ENCODE data around the gene VWDE.

VWDE gene

DNA sequence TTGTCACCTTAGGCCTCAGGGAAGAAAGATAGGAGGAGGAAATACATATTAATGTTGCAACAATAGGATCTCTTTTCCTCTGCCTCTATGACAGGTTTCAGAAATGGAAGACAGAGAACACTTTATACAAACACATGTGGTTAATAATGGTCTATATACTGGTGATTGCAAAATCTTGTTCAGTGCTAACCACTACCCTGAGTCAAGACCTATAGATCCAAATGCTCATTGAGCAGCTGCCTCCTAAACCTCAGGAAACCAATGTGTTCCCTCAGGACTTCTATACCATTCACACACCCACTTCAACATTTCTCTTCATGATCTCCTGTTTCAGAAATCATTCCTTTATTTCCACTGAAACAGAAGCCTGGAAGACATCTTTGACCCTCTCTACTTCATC is 32.5 kb upstream of the VWDE start:
- intact Hi-C loops (cut with DNase I; ENCODE audit: low total_unique reads): no loop called here
- Histone ChIP-seq H3K27ac (no peak overlapping the region), H3K27me3 (no peaks in the 10 kb centered on the region)

DNA sequence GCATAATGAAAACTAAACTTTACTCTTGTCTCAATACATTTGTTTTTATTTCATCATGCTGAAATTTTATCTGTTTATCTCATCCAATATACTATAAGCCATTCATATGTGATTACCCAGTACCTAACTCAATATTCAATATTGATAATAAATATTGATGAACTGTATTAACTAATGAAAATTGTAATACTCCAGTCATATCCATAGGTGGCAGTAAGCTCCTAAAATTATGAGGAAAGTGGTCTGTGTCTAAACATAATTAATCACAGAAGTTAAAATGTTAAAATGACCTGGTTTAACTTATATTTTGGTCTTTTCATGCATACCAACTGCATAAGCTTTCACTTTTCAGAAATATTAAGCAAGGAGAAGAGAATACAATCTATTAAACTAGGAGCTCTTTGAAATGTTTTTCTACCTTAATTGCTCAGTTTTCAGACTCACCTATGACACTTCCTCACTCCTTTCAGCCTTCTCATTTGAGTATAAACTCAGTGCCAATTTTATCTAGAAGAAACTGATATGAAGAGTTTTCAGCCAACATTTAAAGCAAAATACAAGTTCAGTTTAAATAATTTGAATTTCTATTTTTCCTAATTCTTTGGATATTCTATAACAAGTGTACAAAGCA is 30.5 kb upstream of the VWDE start:
- no peak overlapping the region for H3K4me3 ChIP-seq
- TF ChIP-seq, protein P1, sequence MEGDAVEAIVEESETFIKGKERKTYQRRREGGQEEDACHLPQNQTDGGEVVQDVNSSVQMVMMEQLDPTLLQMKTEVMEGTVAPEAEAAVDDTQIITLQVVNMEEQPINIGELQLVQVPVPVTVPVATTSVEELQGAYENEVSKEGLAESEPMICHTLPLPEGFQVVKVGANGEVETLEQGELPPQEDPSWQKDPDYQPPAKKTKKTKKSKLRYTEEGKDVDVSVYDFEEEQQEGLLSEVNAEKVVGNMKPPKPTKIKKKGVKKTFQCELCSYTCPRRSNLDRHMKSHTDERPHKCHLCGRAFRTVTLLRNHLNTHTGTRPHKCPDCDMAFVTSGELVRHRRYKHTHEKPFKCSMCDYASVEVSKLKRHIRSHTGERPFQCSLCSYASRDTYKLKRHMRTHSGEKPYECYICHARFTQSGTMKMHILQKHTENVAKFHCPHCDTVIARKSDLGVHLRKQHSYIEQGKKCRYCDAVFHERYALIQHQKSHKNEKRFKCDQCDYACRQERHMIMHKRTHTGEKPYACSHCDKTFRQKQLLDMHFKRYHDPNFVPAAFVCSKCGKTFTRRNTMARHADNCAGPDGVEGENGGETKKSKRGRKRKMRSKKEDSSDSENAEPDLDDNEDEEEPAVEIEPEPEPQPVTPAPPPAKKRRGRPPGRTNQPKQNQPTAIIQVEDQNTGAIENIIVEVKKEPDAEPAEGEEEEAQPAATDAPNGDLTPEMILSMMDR (IDR thresholded peaks at IDR 0.05): no peak
- H3K9me3 ChIP-seq: no peaks in the 10 kb centered on the region
- H3K4me1 ChIP-seq: no peaks in the 10 kb centered on the region
- H3K27me3 ChIP-seq: no peaks in the 10 kb centered on the region
- H3K27ac ChIP-seq: no peak overlapping the region
- DNase-seq: no peak
- no peaks in the 10 kb centered on the region for H3K36me3 ChIP-seq
- intact Hi-C loops (cut with DNase I; ENCODE audit: low total_unique reads): loop anchor here (2.0 kb wide), 1 partner anchor 23 kb away; no protein-coding TSS in a partner anchor

More for the DNA sequence above, 32.5 kb upstream of the VWDE start:
- H3K4me1 ChIP-seq: no peaks in the 10 kb centered on the region
- no peak for DNase-seq
- no peaks in the 10 kb centered on the region for H3K36me3 ChIP-seq
- TF ChIP-seq, protein P1 (IDR thresholded peaks at IDR 0.05): no peak
- H3K9me3 ChIP-seq: no peaks in the 10 kb centered on the region
- no peak overlapping the region for H3K4me3 ChIP-seq

DNA sequence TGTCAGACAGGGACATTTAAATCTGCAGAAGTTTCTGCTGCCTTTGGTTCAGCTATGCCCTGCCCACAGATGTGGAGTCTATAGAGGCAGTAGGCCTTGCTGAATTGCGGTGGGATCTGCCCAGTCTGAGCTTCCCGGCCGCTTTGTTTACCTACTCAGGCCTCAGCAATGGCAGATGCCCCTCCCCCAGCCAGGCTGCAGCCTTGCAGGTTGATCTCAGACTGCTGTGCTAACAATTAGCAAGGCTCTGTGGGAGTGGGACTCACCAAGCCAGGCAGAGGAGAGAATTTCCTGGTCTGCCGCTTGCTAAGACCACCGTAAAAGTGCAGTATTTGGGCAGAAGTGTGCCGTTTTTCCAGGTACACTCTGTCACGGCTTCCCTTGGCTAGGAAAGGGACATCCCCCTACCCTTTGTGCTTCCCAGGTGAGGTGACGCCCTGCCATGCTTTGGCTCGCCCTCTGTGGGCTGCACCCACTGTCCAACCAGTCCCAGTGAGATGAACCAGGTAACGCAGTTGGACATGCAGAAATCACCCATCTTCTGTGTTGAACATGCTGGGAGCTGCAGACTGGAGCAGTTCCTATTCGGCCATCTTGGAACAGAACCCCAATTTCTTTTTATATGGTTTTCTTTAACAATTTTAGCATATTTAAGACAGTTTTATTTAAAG is 28.4 kb upstream of the VWDE start:
- Histone ChIP-seq H3K27me3 (no peaks in the 10 kb centered on the region), H3K4me1 (no peaks in the 10 kb centered on the region), H3K27ac (no peak overlapping the region), H3K36me3 (no peaks in the 10 kb centered on the region), H3K9me3 (peaks cover 0 to 4% (median 4%) of the 10 kb centered on the region in 3 donors), H3K4me3 (no peak overlapping the region)
- TF ChIP-seq, protein P1 (IDR thresholded peaks at IDR 0.05): no peak
- no peak for DNase-seq
- intact Hi-C loops (cut with DNase I; ENCODE audit: low total_unique reads): no loop called here

DNA sequence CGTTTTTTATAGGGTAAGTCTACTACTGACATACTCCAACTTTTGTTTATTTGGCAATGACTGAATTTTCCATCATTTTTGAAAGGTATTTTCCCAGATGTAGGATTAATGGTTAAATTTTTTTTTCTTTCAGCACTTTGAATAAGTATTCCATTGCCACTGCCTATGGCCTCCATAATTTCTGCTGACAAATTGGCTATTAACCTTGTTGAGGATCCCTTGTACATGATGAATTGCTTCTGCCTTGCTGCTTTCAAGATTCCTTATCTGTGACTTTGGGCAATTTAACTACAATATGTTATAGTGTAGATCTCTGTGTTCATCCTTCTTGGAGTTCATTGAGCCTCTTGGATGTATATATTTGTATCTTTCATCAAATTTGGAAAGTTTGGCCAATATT is 21.6 kb upstream of the VWDE start:
- H3K27me3 ChIP-seq: no peaks in the 10 kb centered on the region
- peaks cover 0 to 4% (median 4%) of the 10 kb centered on the region in 3 donors for H3K9me3 ChIP-seq
- no peak overlapping the region for H3K27ac ChIP-seq
- H3K36me3 ChIP-seq: no peaks in the 10 kb centered on the region
- intact Hi-C loops (cut with DNase I; ENCODE audit: low total_unique reads): no loop called here
- TF ChIP-seq, protein P1 (IDR thresholded peaks at IDR 0.05): no peak
- H3K4me1 ChIP-seq: no peaks in the 10 kb centered on the region
- DNase-seq: no peak
- no peak overlapping the region for H3K4me3 ChIP-seq

DNA sequence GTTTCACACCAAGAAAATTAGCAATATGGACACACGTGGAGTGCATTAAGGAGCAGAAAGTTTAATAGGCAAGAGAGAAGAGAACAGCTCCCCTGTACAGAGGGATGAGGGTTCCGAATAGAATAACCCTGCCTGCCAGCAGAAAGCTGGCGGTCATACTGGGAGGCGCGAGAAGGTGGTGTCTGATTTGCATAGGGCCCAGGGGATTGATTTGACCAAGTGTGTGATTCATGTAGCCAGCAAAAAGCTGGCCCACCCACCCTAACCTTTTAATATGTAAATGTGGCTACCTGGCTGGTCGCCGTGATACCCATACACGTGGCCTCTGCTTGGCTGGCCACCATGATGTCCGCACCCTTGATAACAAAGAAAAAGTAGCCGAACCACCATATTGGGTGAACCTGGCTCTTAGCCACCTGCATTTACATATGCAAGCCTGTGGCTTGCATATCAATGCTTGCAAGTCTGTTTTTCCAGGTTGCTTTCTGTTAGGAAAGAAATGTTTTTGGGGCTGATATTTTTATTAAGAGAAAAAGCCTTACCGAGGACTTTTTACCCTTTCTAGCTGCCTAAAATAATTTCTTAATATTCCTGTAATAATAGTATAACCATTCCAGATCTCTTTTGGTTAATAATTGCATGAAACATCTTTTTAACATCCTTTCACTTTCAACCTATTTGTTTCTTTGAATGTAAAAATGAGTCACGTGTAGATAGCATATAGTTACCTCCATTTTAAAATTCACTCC is 20.5 kb upstream of the VWDE start:
- Histone ChIP-seq H3K27me3 (no peaks in the 10 kb centered on the region), H3K36me3 (no peaks in the 10 kb centered on the region), H3K9me3 (peaks cover 0 to 4% (median 4%) of the 10 kb centered on the region in 3 donors), H3K27ac (no peak overlapping the region), H3K4me3 (no peak overlapping the region), H3K4me1 (no peaks in the 10 kb centered on the region)
- no peak for DNase-seq
- intact Hi-C loops (cut with DNase I; ENCODE audit: low total_unique reads): no loop called here
- TF ChIP-seq, protein P1 (IDR thresholded peaks at IDR 0.05): no peak

Measured in tibial artery (tissue), 4 donors.